NCI-H2196 treated with DMSO at 0.1 percent for 48 hours (cell line): ENCODE measurements around the gene SYT6.

Experiments
- DNase-seq: peaks from one replicate; lab custom pipeline; 2025; ENCODE audit not compliant: unreplicated experiment; lab: John Stamatoyannopoulos, UW

The SYT6 gene

DNA sequence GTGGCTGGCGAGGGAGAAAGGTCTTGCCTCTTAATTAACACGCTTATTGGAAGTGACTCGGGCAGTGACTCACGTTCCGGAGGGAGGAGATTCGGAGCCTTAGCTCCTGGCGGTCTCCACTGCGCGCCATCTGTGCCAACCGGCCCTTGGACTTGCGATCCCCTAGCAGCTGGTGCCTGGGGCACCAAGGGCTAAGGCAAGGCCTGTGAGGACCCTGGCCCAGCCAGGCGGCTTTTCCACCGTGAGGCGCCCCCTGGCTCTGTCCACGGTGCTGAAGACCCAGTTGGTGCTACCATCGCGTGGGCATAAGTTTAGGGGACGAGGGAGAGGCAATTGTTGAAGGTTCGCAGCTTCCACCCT, 1.3 kb upstream of the SYT6 start:
- DNase-seq = no peak

DNA sequence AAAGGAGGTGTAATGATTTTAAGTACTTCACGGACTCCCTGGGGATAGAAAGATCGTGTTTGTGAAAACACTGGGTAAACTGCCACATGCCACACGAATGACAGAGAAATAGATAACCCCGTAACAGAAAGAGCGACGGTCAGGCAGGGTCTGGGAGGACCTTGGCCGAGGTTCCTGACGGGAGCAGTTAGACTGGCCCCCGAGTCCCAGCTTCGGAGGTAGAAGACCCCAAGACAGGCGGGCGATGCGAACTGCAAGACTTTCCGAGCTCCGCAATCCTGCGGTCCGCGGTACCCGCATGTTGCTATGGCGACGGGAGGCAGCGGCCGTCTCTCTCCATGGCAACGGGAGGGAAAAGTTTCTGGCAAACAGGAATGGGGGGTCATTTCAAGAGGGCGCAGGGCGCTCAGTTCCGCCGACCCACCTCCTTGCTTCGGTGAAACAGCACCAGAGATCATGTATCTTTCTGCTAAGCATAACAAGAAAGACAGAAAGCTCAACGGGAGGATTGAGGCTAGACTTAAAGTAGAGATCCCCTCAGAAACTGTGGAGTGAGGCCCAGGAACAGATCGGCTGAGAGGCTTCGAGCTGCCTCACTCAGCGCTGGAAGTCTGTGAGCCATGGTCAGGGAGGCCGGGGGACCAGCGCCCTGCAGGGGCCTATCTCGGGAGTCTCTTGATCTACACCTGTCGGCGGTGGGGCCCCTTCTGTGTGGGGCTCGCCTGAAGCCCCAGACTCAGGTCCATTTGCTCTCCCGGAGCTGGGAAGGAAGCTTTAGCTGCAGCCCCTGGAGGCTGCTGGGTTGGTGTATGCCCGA, 685 bp upstream of the SYT6 start:
- DNase-seq = no peak

DNA sequence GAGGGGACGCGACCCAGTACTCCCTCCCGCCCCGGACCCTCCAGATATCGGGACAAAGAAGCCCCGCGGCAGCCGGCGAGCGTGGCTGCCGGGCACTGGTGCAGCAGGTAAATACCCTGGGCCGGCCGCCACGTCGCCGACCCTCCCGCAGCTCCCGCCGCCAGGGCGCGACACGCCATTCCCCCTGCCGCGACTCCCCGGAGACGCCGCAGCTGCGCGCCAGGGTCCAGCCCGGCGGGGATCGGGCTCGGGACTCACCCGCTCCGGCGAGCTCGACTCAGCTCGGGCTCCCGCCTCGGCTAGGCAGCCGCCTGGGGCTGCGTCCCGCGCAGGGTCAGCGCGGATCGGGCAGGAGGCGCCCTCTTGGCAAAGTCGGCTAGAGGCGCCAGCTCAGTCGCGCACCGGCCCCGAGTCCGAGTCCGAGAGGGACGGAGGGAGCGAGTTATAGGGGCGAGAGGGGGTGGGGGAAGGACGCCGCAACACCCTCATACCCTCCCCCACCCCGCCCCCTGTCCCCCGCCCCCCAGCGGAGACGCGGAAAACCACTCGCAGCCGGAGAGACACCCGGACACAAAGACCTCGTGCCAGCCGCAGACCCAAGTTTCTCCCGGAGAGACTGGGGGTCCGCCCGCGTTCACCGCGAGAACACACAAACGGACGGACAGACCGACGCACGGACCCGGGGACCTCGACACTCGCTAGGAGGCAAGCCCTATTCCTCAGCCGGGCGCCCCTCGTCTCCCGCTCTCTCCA, 985 bp downstream of the SYT6 start:
- DNase-seq = no peak

DNA sequence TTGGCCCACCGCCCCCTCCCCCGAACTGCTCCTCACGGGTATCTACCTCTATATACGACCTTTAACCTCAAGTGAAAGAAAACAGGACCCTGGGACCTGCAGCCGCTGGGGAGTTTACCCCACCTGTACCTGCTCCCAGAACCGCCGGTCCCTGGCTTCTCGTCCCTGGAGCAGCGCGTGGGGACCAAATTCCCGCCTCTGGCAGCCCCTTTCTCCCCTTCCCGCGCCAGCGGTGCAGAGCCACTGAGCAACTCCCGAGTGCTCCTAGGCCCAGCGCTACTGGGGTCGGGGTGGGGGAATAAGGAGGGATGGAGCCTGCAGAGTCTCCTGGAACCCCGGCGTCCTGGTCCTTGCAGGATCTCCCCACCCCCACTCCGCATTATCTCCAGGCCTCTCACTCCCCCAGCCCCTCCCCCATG, 1.6 kb downstream of the SYT6 start:
- no peak for DNase-seq

DNA sequence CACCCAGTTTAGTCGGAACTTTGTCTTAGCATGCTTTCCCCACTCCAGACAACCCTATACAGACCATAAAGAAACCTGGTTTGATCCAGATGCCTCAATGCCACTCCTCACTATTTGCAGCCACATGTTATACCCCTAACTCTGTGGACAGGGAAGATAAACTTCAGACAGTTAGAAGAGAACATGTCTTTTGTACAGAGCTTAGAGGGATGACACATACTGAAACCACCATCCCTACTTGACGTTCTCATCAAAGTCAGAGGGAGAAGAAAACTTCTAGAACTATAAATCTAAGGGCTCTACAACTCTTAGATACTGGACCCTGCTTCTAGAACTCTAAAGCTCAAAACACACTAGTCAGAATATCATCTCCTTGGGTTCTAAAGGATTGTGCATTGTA, 3.7 kb downstream of the SYT6 start:
- no peak for DNase-seq

DNA sequence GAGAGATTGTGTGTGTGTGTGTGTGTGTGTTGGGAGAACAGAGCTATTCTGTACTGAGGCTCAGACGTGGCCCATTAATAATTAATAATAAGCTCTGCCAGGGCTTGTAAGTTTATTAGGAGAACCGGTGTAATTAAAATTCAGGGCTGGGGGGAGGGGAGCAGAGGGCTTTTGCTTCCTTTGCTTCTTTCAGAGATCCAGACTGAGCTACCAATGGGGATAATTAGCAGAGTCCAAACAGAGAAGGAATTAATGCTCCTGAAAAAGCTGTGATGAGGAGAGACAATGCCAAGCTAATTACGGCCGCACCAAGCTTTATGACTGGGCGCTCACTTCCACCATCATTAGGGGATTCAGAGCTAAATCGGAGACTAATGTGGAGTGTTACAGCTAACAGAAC, 4.5 kb downstream of the SYT6 start:
- no peak for DNase-seq

DNA sequence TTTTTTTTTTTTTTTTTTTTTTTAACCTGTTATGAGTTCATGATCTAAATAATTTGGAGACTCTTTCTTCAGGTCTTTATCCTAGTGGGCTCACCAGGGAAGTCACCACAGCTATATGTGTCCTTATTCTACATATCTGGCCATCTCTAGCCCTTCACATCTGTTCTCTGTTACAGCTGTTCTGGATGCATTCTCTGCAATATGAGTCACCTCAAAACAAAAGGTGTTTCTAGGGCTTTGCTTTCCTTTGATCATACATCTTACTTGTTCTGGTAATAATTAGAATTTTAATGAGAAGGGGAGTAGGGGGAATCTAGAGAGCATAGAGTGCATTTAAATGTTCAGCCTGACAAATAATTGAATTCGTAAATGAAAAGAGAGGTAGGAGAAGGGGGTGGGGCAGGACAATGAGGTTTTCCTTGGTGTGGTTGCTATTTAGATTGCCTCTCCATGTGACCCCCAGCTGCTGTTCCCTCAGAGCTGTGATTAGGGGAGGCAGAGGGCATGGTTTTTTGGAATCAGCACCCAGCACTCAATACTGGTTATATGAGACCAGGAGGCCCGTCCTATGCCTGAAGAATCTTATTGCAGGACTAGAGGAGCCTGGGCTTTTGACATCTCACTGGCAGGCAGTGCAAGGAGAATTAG, 8.0 kb downstream of the SYT6 start:
- no peak for DNase-seq

DNA sequence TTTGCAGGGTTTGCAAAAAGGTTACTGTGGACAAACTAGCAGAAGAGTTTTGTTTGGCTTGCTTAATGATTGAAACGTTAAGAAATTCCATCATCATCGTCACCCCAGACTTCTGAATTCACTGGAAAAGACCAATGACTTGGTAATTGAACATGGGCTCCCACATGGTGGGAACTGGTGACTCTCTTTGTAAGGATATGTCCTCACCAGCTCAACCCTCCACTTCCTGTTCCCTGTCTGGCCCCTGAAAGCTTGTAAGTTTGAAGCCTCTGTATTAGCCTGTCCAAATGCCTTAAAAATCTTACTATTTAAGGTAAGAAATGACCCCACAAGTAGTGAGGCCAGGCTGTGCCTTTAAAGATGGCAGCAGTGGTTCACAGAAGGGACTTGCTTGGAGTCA, 9.7 kb downstream of the SYT6 start:
- no peak for DNase-seq

DNA sequence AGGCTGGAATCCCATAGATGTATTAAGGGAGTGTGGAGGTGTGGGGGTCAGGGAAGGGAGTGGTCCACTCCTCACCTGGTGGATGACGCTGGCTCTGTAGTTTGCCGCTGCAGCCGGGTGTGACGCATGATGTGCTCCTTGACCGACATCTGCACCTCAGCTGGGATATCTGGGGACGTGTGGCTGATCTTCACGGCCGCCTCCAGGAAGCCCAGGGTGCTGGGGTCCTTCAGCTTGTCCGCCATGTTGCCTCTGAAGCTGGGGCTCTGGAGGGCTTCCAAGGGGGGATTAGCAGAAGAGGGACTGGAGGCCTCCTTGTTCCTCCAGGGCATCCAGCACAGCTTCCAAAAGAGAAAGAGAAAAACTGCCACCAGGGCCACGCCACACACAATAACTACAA, 14.1 kb downstream of the SYT6 start:
- DNase-seq = no peak

DNA sequence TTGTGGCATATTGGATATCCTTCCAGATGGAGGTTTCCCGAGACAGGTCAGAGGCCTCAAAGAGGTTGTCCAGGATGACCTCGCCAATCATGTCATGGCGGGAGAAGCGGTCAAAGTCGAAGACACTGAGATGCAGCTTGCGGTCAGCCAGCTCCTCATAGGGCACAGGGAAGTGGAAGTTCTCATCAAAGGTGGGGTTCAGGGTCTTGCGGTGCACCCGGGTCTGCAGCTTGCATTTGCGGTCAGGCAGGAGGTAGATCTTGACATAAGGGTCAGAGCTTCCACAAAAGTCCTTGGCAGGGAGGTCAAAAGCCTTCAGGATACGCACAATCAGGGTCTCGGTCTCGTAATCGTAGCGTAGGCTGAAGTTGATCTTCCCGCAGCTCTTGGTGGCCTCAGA, 16.2 kb downstream of the SYT6 start:
- DNase-seq = no peak

DNA sequence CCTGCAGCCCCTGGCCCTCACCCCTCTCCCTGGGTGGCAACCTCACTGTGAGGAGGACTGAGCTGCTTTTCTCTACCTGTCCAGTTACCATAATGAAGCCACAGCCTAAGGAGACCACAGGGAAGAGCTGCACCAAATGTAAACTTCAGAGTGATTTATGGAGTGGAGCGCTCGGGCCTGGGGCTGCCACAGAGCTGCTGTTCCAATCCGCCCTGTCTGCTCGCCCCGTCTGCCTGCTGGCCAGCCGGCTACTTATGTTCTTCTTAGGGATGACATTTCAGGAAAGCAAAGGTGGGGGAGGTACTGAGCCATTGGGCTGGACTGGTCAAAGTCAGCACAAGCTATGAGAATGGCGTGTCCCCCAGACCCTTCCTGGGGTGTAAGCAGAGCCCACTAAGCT, 17.9 kb downstream of the SYT6 start:
- no peak for DNase-seq

DNA sequence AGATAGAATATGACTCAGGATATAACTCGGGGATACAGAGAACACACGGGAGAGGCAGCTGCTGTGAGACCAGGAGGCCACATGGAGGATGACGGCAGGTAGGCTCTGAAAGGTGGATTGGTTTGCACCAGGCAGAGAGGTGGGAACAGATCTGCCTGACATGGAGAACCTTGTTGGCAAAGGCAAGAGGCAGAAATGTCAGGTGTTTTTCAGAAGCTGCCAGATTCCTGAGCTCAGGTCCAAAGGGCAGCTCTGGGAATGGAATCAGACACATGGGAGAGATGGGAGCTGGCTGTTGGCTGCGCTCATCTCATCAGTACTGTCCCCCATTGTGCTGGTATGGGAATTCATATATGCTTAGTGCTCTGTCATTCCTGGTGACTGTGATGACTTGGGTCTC, 19.2 kb downstream of the SYT6 start:
- DNase-seq = no peak

DNA sequence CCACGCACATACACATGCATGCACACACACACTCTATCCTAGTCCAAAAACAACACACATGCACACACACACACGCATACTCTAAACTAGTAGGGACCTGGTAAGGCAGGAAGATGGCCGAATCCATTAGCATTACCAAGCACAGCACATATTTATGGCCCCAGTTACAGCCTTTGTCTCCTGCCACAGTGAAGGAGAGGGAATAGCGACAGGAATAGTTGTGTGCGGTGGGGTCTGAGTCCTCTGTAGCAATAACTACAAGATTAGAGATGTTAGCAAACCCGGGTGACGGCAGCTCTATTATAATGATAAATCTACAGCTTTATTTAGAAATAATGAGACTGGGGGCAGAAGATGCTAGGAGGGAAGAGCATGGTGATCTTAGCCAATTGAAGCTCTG, 20.5 kb downstream of the SYT6 start:
- no peak for DNase-seq

DNA sequence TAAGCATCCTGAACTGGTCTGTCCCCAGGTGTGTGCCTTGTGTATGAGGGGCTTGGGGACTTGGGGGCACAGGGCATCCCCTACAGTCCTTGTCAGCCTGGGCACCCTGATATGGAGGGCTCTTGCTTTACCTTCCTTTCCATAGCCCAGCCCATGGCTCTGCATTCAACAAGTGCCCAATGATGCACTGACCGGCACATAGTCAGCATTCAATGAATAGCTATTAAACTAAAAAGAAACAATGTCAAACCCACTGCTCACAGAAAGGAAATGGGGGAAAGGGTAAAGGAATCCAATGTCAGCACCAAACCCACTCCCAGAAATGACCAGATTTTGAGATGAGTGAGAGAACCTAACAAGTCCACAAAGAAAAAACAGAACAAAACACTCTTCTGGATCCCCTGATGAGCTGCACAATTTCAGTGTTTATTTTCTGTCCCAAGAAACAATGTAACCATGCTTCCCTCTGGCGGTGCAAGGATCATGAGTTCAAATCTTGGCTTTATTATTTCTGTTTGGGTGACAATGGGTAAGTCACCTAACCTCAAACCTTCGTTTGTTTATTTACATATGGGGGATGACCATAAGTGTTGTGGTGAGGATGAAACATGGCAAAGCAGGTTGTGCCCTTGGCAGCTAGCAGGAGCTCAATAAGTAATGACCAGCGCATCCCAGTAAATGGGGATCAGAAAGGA, 22.0 kb downstream of the SYT6 start:
- no peak for DNase-seq

DNA sequence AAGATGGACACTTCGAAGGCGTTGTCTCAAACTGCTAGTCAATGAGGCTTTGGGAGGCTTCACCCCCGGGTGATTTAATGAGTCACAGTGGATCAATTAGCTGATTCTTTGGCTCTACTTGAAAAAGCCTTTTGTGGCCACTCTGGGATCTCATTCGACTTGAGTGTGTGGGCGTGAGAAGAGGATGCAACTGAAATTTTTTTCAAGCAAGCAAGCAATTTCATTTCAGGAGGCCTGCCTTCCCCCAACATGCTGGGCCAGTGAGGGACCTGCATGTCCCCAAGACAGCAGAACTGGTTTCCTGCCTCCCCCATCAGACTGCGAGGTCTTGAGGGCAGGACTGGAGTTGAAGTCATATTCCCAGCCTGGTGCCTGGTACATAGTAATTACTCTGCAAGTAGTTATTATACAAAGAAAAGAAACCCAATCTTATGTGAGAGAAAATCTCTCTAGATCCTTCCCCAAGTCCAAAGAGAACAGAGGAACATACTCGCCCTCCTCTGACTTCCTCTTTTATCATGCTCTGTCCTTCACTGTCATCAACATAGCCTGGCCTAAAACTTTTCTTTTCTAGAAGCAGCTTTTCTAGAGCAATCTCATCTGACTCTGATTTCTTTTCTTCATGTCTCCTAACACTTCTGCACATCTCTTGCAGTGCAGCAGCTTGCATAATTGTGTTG, 22.7 kb downstream of the SYT6 start:
- no peak for DNase-seq

DNA sequence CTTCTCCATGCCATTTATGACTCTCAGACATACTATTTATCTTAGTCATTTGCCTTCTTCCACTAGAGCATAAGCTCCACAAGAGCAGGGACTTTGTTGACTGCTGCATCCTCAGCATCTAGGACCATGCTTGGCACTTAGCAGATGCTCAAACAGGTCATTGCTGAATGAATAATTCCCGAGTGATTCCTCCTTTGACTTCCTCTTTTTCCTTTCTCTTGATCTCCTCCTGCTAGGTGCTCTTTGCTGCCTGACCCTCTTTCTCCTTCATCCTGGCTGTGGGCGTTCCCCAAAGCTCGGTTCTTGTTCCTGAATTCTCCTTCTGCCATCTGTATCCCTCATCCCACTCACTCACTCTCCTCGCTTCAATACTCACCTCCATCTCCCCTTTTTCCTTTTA, 23.5 kb downstream of the SYT6 start:
- no peak for DNase-seq

DNA sequence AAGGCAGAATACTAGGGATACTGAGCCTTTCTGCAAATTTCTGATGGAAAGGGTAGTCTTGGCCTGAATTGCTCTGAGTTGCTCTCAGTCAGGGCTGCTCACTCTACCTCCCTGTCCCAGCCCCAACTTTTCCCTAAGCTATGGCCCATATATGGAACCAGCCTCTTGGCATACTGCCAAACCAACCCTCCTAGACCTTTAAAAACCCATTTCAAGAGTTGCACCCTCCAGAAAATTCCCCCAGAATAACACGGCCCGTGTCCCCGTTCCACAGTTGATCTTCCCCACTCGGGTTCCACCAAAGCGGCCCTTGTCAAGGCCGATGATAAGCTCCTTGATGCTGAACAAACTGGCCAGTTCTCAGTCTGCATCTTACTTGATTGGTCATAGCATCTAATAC, 25.4 kb downstream of the SYT6 start:
- no peak for DNase-seq

DNA sequence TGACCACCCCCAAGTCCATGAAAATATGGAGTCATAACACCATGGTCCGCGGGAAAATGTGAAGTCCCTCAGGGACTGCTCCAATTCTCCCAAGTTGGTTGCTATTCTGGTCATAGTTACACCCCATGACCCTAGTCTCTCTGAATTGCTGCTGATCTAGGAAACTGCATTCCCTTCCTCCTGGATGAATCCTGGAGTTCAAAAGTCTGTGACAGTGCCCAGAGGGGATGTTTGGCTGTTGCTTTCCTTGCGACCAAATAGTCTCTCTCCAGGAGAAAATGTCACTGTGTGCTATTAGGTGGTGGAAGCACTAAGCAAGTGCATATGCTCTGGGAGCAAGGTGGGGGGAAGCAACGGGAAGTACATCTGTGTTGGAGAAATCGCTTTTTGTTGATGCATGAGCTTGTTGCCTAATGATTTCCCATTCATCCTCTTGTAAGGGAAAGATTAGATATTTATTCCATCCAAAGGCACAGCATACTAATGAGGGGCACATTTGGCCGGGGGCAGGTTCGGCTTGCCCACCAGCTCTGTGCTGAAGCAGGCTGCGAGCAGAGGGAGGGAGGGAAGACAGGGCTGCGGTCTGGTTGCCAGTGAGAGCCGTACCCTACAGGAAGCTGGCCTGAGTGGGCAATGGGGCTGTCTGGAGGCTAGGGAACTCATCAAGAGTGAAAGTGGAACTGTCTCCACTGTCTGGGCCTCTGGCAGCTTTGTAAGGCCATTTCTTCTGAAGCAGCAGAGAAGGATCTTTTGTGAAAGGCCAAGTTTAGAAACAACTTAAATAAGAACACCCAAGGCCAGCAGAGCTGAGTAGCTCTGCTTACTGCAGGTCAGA, 27.2 kb downstream of the SYT6 start:
- no peak for DNase-seq

DNA sequence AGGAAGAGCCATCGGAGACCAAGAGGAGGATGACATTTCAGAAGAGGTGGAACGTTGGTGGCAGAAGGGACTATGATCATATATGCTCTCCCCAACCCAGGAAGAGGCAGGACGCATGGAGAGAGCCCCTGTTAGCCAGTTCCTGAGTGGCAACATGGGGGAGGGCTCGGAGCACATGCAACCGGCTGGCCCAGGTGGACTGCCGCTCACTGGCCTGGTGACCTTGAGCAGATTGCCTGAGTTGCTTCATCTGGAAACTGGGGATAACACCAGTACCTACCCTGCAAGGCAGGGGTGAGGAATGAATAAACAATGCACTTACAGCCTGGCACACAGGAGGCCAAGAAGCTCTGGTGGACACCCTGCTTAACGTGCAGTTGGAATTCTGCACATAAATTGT, 29.0 kb downstream of the SYT6 start:
- DNase-seq = no peak

DNA sequence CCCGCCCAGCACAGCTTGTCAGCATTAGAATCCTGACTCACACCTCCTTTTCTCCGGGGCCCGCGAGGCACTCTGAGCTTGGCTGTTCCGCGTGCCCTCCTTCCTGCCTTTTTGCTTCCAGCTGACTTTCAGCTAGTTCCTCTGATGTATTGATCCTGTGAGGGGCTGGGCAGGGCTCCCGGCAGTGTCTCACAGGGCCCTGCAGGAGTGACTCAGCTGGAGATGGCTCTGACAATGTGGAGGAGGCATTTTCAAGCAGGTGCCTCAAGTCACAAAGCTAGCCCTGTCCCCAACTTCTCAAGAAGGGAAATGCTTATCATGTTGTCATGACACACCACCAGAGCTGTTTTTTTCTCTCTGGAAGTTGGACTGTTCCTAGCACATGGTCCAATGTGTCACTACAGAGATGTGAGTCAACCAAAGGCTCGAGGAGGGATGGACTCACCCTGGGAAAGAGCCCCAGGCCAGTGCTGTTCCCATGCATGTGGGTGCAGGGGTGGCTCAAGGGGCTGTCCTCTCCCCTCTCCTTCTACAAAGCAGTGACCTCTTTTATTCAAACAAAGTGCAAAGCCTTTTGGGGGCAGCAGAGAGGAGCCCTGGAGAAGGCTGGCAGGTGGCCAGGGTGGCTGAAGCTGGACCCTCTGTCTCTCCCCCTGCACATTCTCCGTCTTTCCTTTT, 30.6 kb downstream of the SYT6 start:
- no peak for DNase-seq
